ENCODE measurements around the gene CALHM6.

Gene CALHM6

GRCh38 chr6:116445102-116445501 lies 16.1 kb upstream of the CALHM6 start:
- DNase-seq (ENCODE audit: low read depth): no peak

- DNase-seq (ENCODE audit: low read depth): peak; percentile 47
These were observed 14.8 kb upstream of the CALHM6 start for GRCh38 chr6:116446399-116446798.

- DNase-seq (ENCODE audit: low read depth): peak; percentile 52
These were observed 14.1 kb upstream of the CALHM6 start for GRCh38 chr6:116447052-116447451.

- peak; percentile 97 for DNase-seq (ENCODE audit: low read depth)
These were observed 13.6 kb upstream of the CALHM6 start for GRCh38 chr6:116447496-116448011.

- DNase-seq (ENCODE audit: low read depth): no peak
These were observed 11.6 kb upstream of the CALHM6 start for GRCh38 chr6:116449565-116449964.

- DNase-seq (ENCODE audit: low read depth): no peak
These were observed 10.9 kb upstream of the CALHM6 start for GRCh38 chr6:116450185-116450710.

GRCh38 chr6:116450769-116451740 lies 10.1 kb upstream of the CALHM6 start:
- DNase-seq (ENCODE audit: low read depth): no peak

GRCh38 chr6:116451916-116452315 lies 9.3 kb upstream of the CALHM6 start:
- no peak for DNase-seq (ENCODE audit: low read depth)

GRCh38 chr6:116452531-116452930 lies 8.6 kb upstream of the CALHM6 start:
- no peak for DNase-seq (ENCODE audit: low read depth)

GRCh38 chr6:116456106-116456505 lies 5.1 kb upstream of the CALHM6 start:
- DNase-seq (ENCODE audit: low read depth): no peak

GRCh38 chr6:116456927-116457326 lies 4.2 kb upstream of the CALHM6 start:
- DNase-seq (ENCODE audit: low read depth): no peak

GRCh38 chr6:116458264-116458663 lies 2.9 kb upstream of the CALHM6 start:
- no peak for DNase-seq (ENCODE audit: low read depth)

- no peak for DNase-seq (ENCODE audit: low read depth)
These were observed 1.2 kb upstream of the CALHM6 start for GRCh38 chr6:116459927-116460326.

- DNase-seq (ENCODE audit: low read depth): peak; percentile 62
These were observed 1.0 kb downstream of the CALHM6 start for GRCh38 chr6:116461932-116462885.

- no peak for DNase-seq (ENCODE audit: low read depth)
These were observed 2.1 kb downstream of the CALHM6 start for GRCh38 chr6:116463301-116463700.

GRCh38 chr6:116465246-116465645 lies 4.1 kb downstream of the CALHM6 start:
- no peak for DNase-seq (ENCODE audit: low read depth)

GRCh38 chr6:116467096-116467495 lies 5.9 kb downstream of the CALHM6 start:
- DNase-seq (ENCODE audit: low read depth): no peak

- no peak for DNase-seq (ENCODE audit: low read depth)
These were observed 6.3 kb downstream of the CALHM6 start for GRCh38 chr6:116467514-116467913.

- no peak for DNase-seq (ENCODE audit: low read depth)
These were observed 7.1 kb downstream of the CALHM6 start for GRCh38 chr6:116468293-116468692.

- DNase-seq (ENCODE audit: low read depth): no peak
These were observed 10.4 kb downstream of the CALHM6 start for GRCh38 chr6:116471531-116471930.

- no peak for DNase-seq (ENCODE audit: low read depth)
These were observed 11.5 kb downstream of the CALHM6 start for GRCh38 chr6:116472706-116473105.

- no peak for DNase-seq (ENCODE audit: low read depth)
These were observed 14.0 kb downstream of the CALHM6 start for GRCh38 chr6:116475141-116475540.
